Measurements from ENCODE around the gene TBPL1. TPM values are rescaled to one million over a fixed set of nuclear protein-coding genes. Genes with fewer than 3 reads are reported as not detected.

TBPL1 gene
- 1 to 10 TPM in 3 of 4 donors, under 1 TPM in 1; 0.85 to 9.1 (median 4.7) TPM for total RNA-seq

GRCh38 chr6:133952815-133953633 lies at the start of gene TBPL1:
TBPL1 (plus strand) TSS chr6:133953224; CDS start chr6:133980126, 26,902 bp downstream.
- intact Hi-C loops (cut with DNase I; ENCODE audit: low total_unique reads) (no loop called here), in situ Hi-C loops (cut with MboI; ENCODE audit: low sequenced_read_pairs in 4 of 4) (no loop called here)
- DNase-seq: peak; percentile 85 to 87
- Histone ChIP-seq H3K27ac (peak within 1 kb of the TSS; percentile 84 to 94 (median 88)), H3K27me3 (no peaks in the 10 kb centered on the region), H3K4me3 (peak within 1 kb of the TSS; percentile 75 to 98 (median 91)), H3K9me3 (no peaks in the 10 kb centered on the region), H3K36me3 (no peaks in the 10 kb centered on the region), H3K4me1 (peaks cover 12 to 20% of the 10 kb centered on the region in 2 donors)
- ATAC-seq: peak; percentile 97 to 98
- TF ChIP-seq, protein P1, sequence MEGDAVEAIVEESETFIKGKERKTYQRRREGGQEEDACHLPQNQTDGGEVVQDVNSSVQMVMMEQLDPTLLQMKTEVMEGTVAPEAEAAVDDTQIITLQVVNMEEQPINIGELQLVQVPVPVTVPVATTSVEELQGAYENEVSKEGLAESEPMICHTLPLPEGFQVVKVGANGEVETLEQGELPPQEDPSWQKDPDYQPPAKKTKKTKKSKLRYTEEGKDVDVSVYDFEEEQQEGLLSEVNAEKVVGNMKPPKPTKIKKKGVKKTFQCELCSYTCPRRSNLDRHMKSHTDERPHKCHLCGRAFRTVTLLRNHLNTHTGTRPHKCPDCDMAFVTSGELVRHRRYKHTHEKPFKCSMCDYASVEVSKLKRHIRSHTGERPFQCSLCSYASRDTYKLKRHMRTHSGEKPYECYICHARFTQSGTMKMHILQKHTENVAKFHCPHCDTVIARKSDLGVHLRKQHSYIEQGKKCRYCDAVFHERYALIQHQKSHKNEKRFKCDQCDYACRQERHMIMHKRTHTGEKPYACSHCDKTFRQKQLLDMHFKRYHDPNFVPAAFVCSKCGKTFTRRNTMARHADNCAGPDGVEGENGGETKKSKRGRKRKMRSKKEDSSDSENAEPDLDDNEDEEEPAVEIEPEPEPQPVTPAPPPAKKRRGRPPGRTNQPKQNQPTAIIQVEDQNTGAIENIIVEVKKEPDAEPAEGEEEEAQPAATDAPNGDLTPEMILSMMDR (IDR thresholded peaks at IDR 0.05 in 4 of 5, conservative IDR thresholded peaks at IDR 0.05 in 1 of 5): no peak
- peak; percentile 57 to 58 for TF ChIP-seq POLR2A (IDR thresholded peaks at IDR 0.05)

DNA sequence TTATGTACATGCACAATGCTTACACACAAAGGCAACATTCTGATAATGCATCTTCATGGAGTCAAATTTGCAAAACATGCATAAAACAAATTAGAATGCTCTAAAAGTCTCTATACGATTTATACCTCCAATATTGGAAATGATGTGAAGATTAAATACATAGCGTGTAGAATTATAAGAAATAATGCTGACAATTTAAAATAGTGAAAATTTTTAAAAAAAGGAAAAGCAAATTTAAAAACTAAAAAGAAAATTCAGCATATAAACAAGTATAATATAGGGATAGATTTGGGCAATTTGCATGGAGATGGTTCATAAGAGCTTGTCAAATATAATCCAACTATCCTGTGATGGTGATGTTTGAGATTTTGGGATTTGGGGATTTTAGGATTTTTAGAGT lies 49.2 kb upstream of the TBPL1 start:
- intact Hi-C loops (cut with DNase I; ENCODE audit: low total_unique reads) (no loop called here), in situ Hi-C loops (cut with MboI; ENCODE audit: low sequenced_read_pairs in 4 of 4) (loop anchor here in 1 of 4 donors (25.0 kb wide), 1 partner anchor 1067 kb away; no protein-coding TSS in a partner anchor)
- Histone ChIP-seq H3K4me1 (no peaks in the 10 kb centered on the region), H3K4me3 (no peak overlapping the region), H3K36me3 (no peaks in the 10 kb centered on the region), H3K9me3 (no peaks in the 10 kb centered on the region), H3K27me3 (no peaks in the 10 kb centered on the region), H3K27ac (no peak overlapping the region)
- ATAC-seq: no peak
- TF ChIP-seq, protein P1 (IDR thresholded peaks at IDR 0.05 in 4 of 5, conservative IDR thresholded peaks at IDR 0.05 in 1 of 5): no peak
- no peak for TF ChIP-seq POLR2A (IDR thresholded peaks at IDR 0.05)
- DNase-seq: no peak

GRCh38 chr6:133906050-133906449 lies 47.0 kb upstream of the TBPL1 start:
- intact Hi-C loops (cut with DNase I; ENCODE audit: low total_unique reads): no loop called here
- H3K9me3 ChIP-seq: no peaks in the 10 kb centered on the region
- no peaks in the 10 kb centered on the region for H3K36me3 ChIP-seq
- H3K27ac ChIP-seq: no peak overlapping the region
- ATAC-seq (no peak), DNase-seq (no peak)
- no peaks in the 10 kb centered on the region for H3K27me3 ChIP-seq
- no peaks in the 10 kb centered on the region for H3K4me1 ChIP-seq
- in situ Hi-C loops (cut with MboI; ENCODE audit: low sequenced_read_pairs in 4 of 4): loop anchor here in 1 of 4 donors (25.0 kb wide), 1 partner anchor 1069 kb away; no protein-coding TSS in a partner anchor
- TF ChIP-seq, protein P1 (IDR thresholded peaks at IDR 0.05 in 4 of 5, conservative IDR thresholded peaks at IDR 0.05 in 1 of 5): no peak
- no peak overlapping the region for H3K4me3 ChIP-seq

GRCh38 chr6:133916650-133917151 lies 36.3 kb upstream of the TBPL1 start:
- Histone ChIP-seq H3K4me3 (no peak overlapping the region), H3K27ac (no peak overlapping the region), H3K4me1 (no peaks in the 10 kb centered on the region), H3K27me3 (no peaks in the 10 kb centered on the region), H3K36me3 (no peaks in the 10 kb centered on the region), H3K9me3 (no peaks in the 10 kb centered on the region)
- intact Hi-C loops (cut with DNase I; ENCODE audit: low total_unique reads) (loop anchor here (1.0 to 5.0 kb wide), 3 partner anchors 79 to 1384 kb away; no protein-coding TSS in a partner anchor), in situ Hi-C loops (cut with MboI; ENCODE audit: low sequenced_read_pairs in 4 of 4) (loop anchor here in 3 of 4 donors (5.0 to 25.0 kb wide), 2 partner anchors 349 to 1079 kb away; no protein-coding TSS in a partner anchor)
- no peak for TF ChIP-seq POLR2A (IDR thresholded peaks at IDR 0.05)
- TF ChIP-seq, protein P1 (IDR thresholded peaks at IDR 0.05 in 4 of 5, conservative IDR thresholded peaks at IDR 0.05 in 1 of 5): peak; percentile 65 to 88 (median 79)
- DNase-seq: peak; percentile 60 to 72
- peak; percentile 78 to 81 for ATAC-seq

Measured in gastrocnemius medialis (tissue), 4 donors.